HG02970 (cell line): ENCODE data around the gene NUP42.
"Not testable (repeated sequence)": the region's sequence is repeated elsewhere in the genome, so short reads cannot be mapped to it uniquely, and the experiment has no call there.

Experiments used
- ATAC-seq: cut with Tn5 transposase; IDR thresholded peaks from one replicate; pipeline ENCODE4 v1.9.1; 2021; ENCODE audit warnings: mild to moderate bottlenecking, moderate library complexity, moderate number of reproducible peaks; ENCODE audit not compliant: unreplicated experiment, low FRiP score

Gene NUP42, protein sequence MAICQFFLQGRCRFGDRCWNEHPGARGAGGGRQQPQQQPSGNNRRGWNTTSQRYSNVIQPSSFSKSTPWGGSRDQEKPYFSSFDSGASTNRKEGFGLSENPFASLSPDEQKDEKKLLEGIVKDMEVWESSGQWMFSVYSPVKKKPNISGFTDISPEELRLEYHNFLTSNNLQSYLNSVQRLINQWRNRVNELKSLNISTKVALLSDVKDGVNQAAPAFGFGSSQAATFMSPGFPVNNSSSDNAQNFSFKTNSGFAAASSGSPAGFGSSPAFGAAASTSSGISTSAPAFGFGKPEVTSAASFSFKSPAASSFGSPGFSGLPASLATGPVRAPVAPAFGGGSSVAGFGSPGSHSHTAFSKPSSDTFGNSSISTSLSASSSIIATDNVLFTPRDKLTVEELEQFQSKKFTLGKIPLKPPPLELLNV

DNA sequence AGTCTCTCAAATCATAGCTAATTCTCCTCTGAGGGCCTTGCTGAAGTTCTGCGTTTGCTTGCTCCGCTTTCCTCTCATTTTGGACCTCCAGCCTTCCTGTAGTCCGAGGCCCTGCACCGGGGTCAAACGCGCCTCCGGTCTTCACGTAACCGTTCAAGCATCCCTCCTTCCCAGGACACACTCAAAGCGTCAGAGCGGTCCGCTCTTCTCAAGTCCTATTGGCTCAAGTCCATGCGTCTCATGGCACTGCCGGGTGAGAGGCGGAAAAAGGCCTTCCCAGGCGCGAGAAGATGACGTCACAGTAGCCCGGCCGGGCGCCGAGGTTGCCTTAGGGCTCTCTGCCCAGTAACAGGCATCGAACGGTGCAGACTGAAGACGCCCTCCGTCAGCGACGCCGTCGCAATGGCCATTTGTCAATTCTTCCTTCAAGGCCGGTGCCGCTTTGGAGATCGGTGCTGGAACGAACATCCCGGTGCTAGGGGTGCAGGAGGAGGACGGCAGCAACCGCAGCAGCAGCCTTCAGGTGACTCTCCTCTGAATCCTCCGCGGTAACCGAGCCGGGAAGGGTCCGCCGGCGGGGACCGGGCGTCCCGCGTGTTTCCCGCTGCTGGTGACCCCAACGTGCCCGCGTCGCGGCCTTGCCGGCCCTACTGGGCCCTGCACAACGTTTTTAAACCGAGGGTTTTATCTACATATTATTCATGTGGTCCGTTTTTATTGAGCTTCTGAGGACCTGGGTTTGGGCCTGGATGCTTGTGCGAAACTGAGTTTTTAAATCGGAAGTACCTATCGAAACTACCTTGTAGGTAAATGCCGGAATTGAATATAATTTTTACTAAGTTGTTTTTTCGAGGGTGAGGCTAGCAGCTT, at the start of gene NUP42:
Gene NUP42, plus strand, starts transcription at position 365 of the 870 bp plus-strand sequence. Its CDS starts 38 bp downstream, at position 403.
- peak; percentile 97 for ATAC-seq

DNA sequence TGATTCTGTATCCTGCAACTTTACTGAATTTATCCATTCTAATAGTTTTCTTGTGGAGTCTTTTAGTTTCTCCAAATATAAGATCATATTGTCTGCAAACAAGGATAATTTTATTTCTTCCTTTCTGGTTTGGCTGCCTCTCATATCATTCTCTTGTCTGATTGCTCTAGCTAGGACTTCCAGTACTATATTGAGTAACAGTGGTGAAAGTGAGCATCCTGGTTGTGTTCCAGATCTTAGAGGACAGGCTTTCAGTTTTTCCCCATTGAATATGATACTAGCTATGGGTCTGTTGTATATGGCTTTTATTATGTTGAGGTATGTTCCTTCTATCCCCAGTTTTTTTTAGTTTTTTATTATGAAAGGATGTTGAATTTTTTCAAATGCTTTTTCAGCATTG, 48.1 kb upstream of the NUP42 start:
- ATAC-seq: no peak

DNA sequence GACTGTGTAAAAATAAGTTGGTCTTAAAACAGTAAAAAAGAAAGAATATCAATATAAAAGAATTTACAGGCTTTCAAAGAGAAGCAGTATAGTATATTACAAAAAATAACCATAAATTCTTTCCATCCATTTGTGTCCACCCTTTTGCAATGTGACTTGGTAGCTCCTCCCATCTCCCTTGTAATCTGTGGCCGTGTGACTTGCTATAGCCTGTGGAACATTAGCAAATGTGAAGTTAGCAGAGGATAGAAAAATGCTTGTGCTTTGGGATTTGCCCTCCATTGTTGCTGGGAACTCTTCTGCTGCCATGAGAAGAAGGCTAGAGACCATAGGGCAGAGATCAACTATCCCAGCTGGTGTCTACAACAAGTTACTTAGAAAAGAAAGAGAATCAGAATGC, 46.1 kb upstream of the NUP42 start:
- ATAC-seq: no peak

DNA sequence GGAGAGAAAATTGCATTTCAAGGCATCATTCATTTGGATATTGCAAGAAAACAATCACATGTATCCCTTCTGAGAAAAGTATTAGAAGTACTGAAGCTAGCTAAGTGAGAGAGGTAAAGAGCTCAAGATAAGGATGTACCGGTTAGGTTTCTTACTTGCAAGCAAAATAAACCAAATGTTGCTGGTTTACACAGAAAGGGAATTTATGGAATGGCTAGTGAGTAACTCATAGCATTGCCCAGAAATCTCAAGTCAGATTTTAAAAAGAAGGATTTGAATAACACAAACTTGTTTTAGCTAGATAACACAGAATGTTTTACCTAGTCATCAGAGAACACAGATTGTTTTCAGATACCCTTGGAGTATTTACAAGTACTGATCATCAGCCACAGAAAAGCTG, 45.6 kb upstream of the NUP42 start:
- ATAC-seq: no peak

GRCh38 chr7:23157679-23158078, 24.2 kb upstream of the NUP42 start:
- no peak for ATAC-seq

GRCh38 chr7:23158546-23158945, 23.3 kb upstream of the NUP42 start:
- ATAC-seq: no peak

- ATAC-seq: no peak
These were observed 20.4 kb upstream of the NUP42 start for GRCh38 chr7:23161482-23161881.

DNA sequence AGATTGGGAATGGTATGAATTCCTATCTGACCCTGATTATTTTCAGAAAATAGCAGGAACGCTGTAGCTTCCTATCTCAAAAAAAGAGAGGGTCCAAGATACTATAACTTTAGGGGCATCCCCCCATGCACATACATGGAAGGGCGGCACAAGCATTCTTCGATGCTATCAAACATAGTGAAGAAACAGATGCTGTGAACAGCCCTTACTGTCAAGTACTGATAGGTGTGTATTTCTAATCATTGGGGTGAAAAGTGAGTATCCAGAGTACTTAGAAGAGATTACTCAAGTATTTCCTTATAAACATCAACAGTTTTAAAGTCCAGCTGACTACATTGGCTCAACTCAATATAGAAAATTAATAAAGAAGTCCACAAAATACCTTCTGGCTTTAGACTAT, 17.0 kb upstream of the NUP42 start:
- ATAC-seq: no peak

GRCh38 chr7:23165316-23165715, 16.5 kb upstream of the NUP42 start:
- ATAC-seq: no peak

DNA sequence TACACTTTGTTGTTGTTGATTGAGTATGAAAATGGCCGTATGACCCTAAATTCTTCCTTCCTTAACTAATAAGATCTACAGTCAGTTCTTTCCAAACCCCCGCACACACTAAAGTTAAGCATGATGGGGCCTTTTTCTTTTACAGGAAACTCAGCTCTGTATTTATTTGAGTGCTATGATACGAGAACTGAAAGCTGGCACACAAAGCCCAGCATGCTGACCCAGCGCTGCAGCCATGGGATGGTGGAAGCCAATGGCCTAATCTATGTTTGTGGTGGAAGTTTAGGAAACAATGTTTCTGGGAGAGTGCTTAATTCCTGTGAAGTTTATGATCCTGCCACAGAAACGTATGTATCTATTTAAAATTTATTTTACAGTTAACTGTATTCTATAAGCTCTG, 14.2 kb upstream of the NUP42 start:
- no peak for ATAC-seq

DNA sequence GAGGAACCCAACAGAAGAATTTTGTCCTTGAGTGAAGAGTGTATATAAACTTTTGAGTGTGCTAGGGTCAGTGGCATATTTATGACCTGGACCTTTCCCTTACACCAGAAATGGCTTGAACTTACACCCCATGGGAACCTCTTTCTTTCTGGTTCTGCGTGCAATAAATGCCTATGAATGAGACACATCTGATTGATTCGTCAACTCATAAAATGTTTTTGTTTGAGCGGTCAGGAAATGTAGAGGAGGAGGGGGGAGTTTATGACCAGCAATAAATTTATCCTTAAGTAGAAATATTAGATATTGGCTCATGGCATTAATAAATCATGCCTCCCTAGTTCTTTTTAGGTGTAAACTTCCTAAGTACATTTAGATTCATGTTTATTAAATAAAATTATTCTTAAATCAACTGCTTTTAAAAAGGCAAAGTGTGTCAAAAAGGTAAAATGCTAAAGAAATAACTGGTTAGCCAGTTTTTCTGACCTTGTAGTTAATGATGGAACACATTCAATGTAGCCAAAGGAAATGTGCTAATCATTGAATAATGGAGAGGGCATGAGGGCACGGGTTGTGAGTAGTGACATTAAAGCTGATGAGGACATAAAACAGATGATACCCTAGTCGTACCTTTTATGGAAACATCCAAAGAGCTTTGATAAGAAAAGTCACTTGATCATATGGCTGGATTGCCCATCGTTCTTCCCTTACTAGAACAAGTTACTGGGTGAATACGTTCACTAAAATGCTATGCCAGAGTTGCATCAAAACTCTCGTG, 13.6 kb upstream of the NUP42 start:
- ATAC-seq: no peak

DNA sequence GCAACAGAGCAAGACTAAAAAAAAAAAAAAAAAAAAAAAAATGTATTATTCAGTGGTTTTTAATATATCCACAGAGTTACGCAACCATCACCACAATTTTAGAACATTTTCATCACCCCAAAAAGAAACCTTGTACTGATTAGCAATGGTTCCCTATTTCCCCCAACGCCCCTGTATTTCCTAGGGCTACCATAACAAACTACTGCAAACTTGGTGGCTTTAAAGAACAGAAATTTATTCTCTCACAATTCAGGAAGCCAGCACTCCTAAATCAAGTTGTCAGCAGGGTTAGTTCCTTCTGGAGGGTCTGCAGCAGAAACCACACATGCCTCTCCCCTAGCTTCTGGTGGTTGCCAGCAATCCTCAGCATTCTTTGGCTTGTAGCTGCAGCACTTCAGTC, 5.9 kb upstream of the NUP42 start:
- no peak for ATAC-seq

GRCh38 chr7:23183279-23184012, 1.6 kb downstream of the NUP42 start:
- no peak for ATAC-seq

GRCh38 chr7:23184291-23184690, 2.4 kb downstream of the NUP42 start:
- no peak for ATAC-seq

DNA sequence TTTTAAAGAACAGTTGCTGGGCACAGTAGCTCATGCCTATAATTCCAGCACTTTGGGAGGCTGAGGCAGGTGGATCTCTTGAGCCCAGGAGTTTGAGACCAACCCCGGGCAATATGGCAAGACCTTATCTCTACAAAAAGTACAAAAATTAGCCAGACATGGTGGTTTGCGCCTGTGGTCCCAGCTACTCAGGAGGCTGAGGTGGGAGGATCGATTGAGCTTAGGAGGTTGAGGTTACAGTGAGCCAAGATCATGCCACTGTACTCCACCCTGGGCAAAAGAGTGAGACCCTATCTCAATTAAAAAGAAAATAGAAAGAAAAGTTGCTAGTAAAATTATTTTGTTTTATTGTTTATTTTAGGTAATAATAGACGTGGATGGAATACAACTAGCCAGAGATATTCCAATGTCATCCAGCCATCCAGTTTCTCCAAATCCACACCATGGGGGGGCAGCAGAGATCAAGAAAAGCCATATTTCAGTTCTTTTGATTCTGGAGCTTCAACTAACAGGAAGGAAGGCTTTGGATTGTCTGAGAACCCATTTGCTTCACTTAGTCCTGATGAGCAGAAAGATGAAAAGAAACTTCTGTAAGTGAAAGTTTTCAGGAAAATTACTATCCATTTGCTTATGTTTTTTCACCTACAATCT, 3.0 kb downstream of the NUP42 start:
- ATAC-seq: no peak

DNA sequence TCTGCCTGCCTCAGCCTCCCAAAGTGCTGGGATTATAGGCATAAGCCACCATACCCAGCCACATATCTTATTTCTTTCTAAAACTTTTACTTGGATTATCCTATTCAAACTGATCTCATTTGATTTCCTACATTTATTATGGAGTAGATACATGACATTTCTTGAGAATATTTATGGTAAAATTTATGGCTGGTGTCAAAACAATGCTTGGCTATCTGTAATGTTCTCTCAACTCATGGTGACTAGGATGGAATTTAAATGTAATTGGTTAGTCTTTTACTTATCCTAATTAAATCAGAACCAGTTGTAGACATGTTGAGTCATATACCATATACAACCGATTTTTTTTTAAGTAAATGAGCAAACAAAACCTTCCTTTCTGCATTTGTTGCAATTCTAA, 4.1 kb downstream of the NUP42 start:
- ATAC-seq: no peak

DNA sequence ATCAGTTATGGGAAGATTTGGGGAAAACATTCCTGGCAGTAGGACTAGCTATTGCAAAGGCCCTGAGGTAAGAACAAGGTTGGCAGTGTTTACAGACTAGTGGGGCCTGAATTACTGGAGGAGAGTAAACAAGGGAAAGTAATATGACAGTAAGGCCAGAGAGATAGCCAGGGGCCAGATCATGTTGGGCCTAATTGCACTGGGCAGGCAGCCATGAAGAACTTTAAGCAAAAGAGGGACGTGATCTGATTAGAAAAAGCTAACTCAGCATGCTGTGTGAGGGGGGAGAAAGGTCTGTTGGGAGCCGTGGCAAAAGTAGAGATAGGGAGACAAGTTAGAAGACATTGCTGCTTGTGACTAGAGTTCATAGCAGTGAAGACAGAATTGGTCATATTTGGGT, 9.2 kb downstream of the NUP42 start:
- no peak for ATAC-seq

DNA sequence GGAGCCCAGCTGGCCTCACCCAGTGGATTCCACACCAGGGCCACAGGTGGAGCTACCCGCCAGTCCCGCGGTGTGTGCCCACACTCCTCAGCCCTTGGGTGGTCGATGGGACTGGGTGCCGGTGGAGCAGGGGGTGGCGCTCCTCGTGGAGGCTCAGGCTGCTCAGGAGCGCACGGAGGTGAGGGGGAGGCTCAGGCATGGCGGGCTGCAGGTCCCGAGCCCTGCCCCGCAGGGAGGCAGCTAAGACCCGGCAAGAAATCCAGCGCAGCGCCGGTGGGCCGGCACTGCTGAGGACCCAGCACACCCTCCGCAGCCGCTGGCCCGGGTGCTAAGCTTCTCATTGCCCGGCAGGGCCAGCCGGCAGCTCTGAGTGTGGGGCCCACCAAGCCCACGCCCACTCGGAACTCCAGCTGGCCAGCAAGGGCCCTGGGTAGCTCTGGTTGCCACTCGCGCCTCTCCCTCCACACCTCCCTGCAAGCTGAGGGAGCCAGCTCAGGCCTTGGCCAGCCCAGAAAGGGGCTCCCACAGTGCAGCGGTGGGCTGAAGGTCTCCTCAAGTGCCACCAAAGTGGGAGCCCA, 11.9 kb downstream of the NUP42 start:
- ATAC-seq: not testable (repeated sequence)

DNA sequence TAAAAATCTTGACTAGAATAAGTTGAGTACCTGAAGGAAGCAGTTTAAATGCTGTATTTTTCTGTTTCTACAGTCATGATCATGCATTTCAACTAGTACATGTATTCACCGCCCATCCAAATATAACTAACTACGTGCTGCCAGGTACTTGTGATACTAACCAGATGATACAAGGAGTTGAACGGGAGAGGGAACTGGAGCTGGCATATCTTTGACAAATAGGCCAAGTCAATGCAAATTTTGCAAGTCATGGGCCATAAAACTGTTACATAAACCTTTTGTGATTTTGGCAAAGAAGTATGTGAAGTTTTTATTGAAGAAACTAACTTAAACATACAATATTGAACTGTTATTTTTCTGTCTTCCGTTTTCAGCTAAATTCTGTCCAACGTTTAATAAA, 14.5 kb downstream of the NUP42 start:
- no peak for ATAC-seq
